ENCODE results near the gene VARS1.
"Not testable (repeated sequence)": the region's sequence is repeated elsewhere in the genome, so short reads cannot be mapped to it uniquely, and the experiment has no call there.

Gene VARS1

GRCh38 chr6:31829633-31830283 is 34.2 kb upstream of the VARS1 start:
- H3K4me3 Mint-ChIP-seq = peak overlapping the region; percentile 88 to 90
- H3K4me1 Mint-ChIP-seq = peaks cover 18 to 50% of the 10 kb centered on the region in 2 donors
- DNase-seq (no peak), ATAC-seq (replicated peaks) (no peak)
- H3K36me3 Mint-ChIP-seq = peaks cover 2 to 4% of the 10 kb centered on the region in 2 donors
- peak overlapping the region; percentile 56 for H3K27ac Mint-ChIP-seq
- H3K9me3 Mint-ChIP-seq = no peaks in the 10 kb centered on the region
- H3K27me3 Mint-ChIP-seq = no peaks in the 10 kb centered on the region

- peak within 1 kb of the TSS; percentile 99 for H3K27ac Mint-ChIP-seq
- peak within 1 kb of the TSS; percentile 86 to 88 for H3K4me3 Mint-ChIP-seq
- H3K9me3 Mint-ChIP-seq = no peaks in the 10 kb centered on the region
- peaks cover 0 to 2% of the 10 kb centered on the region in 2 donors for H3K36me3 Mint-ChIP-seq
- H3K4me1 Mint-ChIP-seq = peaks cover 20 to 51% of the 10 kb centered on the region in 2 donors
- peak; percentile 97 for DNase-seq
- ATAC-seq (replicated peaks) = peak; percentile 83 to 84
- H3K27me3 Mint-ChIP-seq = no peaks in the 10 kb centered on the region
Measured at GRCh38 chr6:31827286-31828079, 31.9 kb upstream of the VARS1 start, which contains the start of gene HSPA1B. TSS of gene HSPA1B (plus strand) at chr6:31827738. CDS start at chr6:31827951, 213 bp downstream.

GRCh38 chr6:31826793-31827285 is 31.3 kb upstream of the VARS1 start:
- Mint-ChIP-seq H3K4me1 (peaks cover 24 to 58% of the 10 kb centered on the region in 2 donors), H3K4me3 (peak overlapping the region; percentile 86 to 88), H3K9me3 (no peaks in the 10 kb centered on the region), H3K36me3 (peaks cover 0 to 2% of the 10 kb centered on the region in 2 donors), H3K27me3 (no peaks in the 10 kb centered on the region), H3K27ac (peak overlapping the region; percentile 99)
- DNase-seq (no peak), ATAC-seq (replicated peaks) (peak; percentile 29 to 36)

- Mint-ChIP-seq H3K36me3 (peaks cover 0 to under 1% of the 10 kb centered on the region in 2 donors), H3K27ac (peak overlapping the region; percentile 99), H3K4me3 (peak overlapping the region in 1 of 2 donors; percentile 86), H3K4me1 (peaks cover 25 to 59% of the 10 kb centered on the region in 2 donors), H3K27me3 (no peaks in the 10 kb centered on the region), H3K9me3 (no peaks in the 10 kb centered on the region)
- ATAC-seq (replicated peaks) (no peak), DNase-seq (no peak)
Measured at GRCh38 chr6:31825553-31825952, 30.0 kb upstream of the VARS1 start.

DNA sequence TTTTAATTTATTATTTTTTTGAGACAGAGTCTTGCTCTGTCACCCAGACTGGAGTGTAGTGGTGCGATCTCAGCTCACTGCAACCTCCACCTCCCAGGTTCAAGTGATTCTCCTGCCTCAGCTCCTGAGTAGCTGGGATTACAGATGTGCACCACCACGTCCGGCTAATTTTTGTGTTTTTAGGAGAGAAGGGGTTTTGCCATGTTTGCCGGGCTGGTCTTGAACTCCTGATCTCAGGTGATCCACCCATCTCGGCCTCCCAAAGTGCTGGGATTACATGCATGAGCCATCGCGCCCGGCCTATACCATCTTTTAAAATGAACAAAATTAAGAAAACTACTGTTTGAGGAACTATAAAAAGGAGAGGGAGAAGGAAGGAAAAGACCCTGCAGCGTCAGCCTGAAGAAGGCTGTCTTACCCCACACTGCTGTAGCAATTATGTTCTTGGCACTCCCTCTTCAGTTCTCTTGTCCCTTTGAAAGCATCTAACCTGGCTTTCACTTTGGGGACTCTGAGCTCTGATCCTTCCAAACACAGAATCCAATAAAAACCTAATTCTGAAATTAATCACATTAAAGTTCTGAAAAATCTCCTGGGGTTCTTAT is 28.1 kb upstream of the VARS1 start:
- H3K36me3 Mint-ChIP-seq; H3K9me3 Mint-ChIP-seq; H3K27me3 Mint-ChIP-seq; ATAC-seq (replicated peaks); DNase-seq: not testable (repeated sequence)
- Mint-ChIP-seq H3K4me1 (peaks cover 24 to 55% of the 10 kb centered on the region in 2 donors), H3K4me3 (peak overlapping the region in 1 of 2 donors; percentile 25), H3K27ac (peak overlapping the region; percentile 82)

- H3K27me3 Mint-ChIP-seq = no peaks in the 10 kb centered on the region
- H3K4me3 Mint-ChIP-seq = peak overlapping the region; percentile 87 to 89
- H3K36me3 Mint-ChIP-seq = no peaks in the 10 kb centered on the region
- H3K9me3 Mint-ChIP-seq = no peaks in the 10 kb centered on the region
- peaks cover 37 to 65% of the 10 kb centered on the region in 2 donors for H3K4me1 Mint-ChIP-seq
- ATAC-seq (replicated peaks) = peak; percentile 73 to 77
- peak; percentile 80 for DNase-seq
- H3K27ac Mint-ChIP-seq = peak overlapping the region; percentile 95
Measured at GRCh38 chr6:31822036-31822821, 26.7 kb upstream of the VARS1 start.

- H3K4me1 Mint-ChIP-seq = peaks cover 35 to 59% of the 10 kb centered on the region in 2 donors
- no peaks in the 10 kb centered on the region for H3K27me3 Mint-ChIP-seq
- H3K9me3 Mint-ChIP-seq = no peaks in the 10 kb centered on the region
- peak overlapping the region; percentile 95 for H3K27ac Mint-ChIP-seq
- H3K4me3 Mint-ChIP-seq = peak overlapping the region; percentile 87 to 89
- no peaks in the 10 kb centered on the region for H3K36me3 Mint-ChIP-seq
- peak; percentile 55 to 72 for ATAC-seq (replicated peaks)
- DNase-seq = peak; percentile 68
Measured at GRCh38 chr6:31821301-31822035, 25.9 kb upstream of the VARS1 start.

DNA sequence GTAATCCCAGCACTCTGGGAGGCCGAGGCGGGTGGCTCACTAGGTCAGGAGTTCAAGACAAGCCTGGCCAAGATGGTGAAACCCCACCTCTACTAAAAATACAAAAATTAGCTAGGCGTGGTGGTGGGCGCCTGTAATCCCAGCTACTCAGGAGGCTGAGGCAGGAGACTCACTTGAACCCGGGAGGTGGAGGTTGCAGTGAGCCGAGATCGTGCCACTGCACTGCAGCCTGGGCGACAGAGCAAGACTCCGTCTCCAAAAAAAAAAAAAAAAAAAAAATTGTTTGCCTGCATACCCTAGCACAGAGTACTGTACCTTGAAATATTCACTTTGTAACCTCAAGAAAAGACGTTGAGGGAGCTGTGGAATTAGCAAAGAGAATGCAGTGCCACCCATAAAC is 24.8 kb upstream of the VARS1 start:
- DNase-seq; H3K9me3 Mint-ChIP-seq; ATAC-seq (replicated peaks); H3K27ac Mint-ChIP-seq; H3K27me3 Mint-ChIP-seq; H3K4me3 Mint-ChIP-seq; H3K36me3 Mint-ChIP-seq: not testable (repeated sequence)
- H3K4me1 Mint-ChIP-seq = peaks cover 33 to 54% of the 10 kb centered on the region in 2 donors

GRCh38 chr6:31819871-31820299 is 24.3 kb upstream of the VARS1 start:
- Mint-ChIP-seq H3K27me3 (no peaks in the 10 kb centered on the region), H3K27ac (no peak overlapping the region), H3K4me1 (peaks cover 32 to 55% of the 10 kb centered on the region in 2 donors), H3K4me3 (peak overlapping the region in 1 of 2 donors; percentile 42), H3K9me3 (no peaks in the 10 kb centered on the region), H3K36me3 (no peaks in the 10 kb centered on the region)
- ATAC-seq (replicated peaks) (no peak), DNase-seq (no peak)

DNA sequence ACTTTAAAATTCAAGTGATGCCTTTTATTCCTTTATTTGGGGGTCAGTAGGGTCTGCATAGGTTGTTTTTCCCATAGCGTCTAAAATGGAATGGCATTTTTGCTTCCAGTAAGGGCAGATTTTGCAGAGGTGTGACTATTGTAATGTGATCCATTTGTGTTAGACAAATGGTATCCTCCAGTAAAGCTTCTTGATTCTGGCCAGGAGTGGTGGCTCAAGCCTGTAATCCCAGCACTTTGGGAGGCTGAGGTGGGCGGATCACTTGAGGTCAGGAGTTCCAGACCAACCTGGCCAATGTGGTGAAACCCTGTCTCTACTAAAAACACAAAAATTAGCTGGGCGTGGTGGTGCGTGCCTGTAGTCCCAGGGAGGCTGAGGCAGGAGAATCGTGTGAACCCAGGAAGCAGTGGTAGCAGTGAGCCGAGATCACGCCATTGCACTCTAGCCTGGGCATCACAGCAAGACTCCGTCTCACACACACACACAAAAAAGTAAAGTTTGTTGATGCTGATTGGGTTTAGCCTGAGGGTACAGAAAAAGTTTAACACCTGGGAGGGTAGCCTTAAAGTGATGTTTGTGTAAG is 22.5 kb upstream of the VARS1 start:
- ATAC-seq (replicated peaks) = not testable (repeated sequence)
- H3K4me3 Mint-ChIP-seq = peak overlapping the region; percentile 78
- H3K4me1 Mint-ChIP-seq = peaks cover 32 to 52% of the 10 kb centered on the region in 2 donors

DNA sequence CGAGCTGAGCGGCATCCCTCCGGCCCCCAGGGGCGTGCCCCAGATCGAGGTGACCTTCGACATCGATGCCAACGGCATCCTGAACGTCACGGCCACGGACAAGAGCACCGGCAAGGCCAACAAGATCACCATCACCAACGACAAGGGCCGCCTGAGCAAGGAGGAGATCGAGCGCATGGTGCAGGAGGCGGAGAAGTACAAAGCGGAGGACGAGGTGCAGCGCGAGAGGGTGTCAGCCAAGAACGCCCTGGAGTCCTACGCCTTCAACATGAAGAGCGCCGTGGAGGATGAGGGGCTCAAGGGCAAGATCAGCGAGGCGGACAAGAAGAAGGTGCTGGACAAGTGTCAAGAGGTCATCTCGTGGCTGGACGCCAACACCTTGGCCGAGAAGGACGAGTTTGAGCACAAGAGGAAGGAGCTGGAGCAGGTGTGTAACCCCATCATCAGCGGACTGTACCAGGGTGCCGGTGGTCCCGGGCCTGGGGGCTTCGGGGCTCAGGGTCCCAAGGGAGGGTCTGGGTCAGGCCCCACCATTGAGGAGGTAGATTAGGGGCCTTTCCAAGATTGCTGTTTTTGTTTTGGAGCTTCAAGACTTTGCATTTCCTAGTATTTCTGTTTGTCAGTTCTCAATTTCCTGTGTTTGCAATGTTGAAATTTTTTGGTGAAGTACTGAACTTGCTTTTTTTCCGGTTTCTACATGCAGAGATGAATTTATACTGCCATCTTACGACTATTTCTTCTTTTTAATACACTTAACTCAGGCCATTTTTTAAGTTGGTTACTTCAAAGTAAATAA is 21.8 kb upstream of the VARS1 start:
- peaks cover 32 to 50% of the 10 kb centered on the region in 2 donors for H3K4me1 Mint-ChIP-seq
- H3K9me3 Mint-ChIP-seq; H3K27me3 Mint-ChIP-seq; DNase-seq; ATAC-seq (replicated peaks); H3K36me3 Mint-ChIP-seq: not testable (repeated sequence)
- H3K27ac Mint-ChIP-seq = peak overlapping the region; percentile 37
- peak overlapping the region; percentile 78 for H3K4me3 Mint-ChIP-seq

More for the DNA sequence above, 22.5 kb upstream of the VARS1 start:
- peak overlapping the region; percentile 37 for H3K27ac Mint-ChIP-seq
- DNase-seq, H3K36me3 Mint-ChIP-seq, H3K27me3 Mint-ChIP-seq, H3K9me3 Mint-ChIP-seq: not testable (repeated sequence)

All from stimulated activated naive B cell treated with anti-CD40 and anti-IgM and Interleukin-4, amounts not matched to agents 10 μg/mL and 1 μg/mL and 100 μg/mL, for 72 hours (primary cell).